ENCODE results near the gene HMCN1. TPM values are rescaled to one million over a fixed set of nuclear protein-coding genes. Genes with fewer than 3 reads are reported as not detected.

Gene HMCN1
- total and polyA plus RNA-seq, 2 donors (not counting 1 experiment from before 2014, with no cell fraction given), result 6.8 to 21.0 TPM

- H3K9me3 ChIP-seq (ENCODE audit: control insufficient read depth, insufficient read depth, low read depth, low read length), result no peaks in the 10 kb centered on the region
- H3K79me2 ChIP-seq (ENCODE audit: control insufficient read depth, insufficient read depth, low read length), result no peaks in the 10 kb centered on the region
- no peaks in the 10 kb centered on the region for H4K20me1 ChIP-seq (ENCODE audit: control insufficient read depth, extremely low read depth, insufficient read depth, low read length)
- H3K9ac ChIP-seq (ENCODE audit: insufficient read depth, low read length), result no peak overlapping the region
- no peak overlapping the region for H3K27ac ChIP-seq (ENCODE audit: insufficient read depth, low read length)
- H3K4me3 ChIP-seq (replicated peaks in 1 of 4; ENCODE audit: control extremely low read depth in 1 of 4, insufficient read depth in 1 of 4, low read depth in 3 of 4, low read length in 4 of 4), result no peak overlapping the region
- TF ChIP-seq CTCF (conservative IDR thresholded peaks at IDR 0.05 in 1 of 2, IDR thresholded peaks at IDR 0.05 in 1 of 2; ENCODE audit: low read depth in 1 of 2, low read length in 2 of 2), result no peak
- TF ChIP-seq EZH2 (IDR thresholded peaks at IDR 0.05; ENCODE audit: low read length, missing control alignments), result no peak
- H3K4me2 ChIP-seq (ENCODE audit: extremely low read depth, insufficient read depth, low read length), result no peak overlapping the region
- H2AFZ ChIP-seq (ENCODE audit: low read length), result no peak overlapping the region
- H3K4me1 ChIP-seq (ENCODE audit: control insufficient read depth, extremely low read depth, insufficient read depth, low read length), result no peaks in the 10 kb centered on the region
- no peak for DNase-seq (ENCODE audit: low read depth in 2 of 2)
- no peaks in the 10 kb centered on the region for H3K36me3 ChIP-seq (ENCODE audit: control insufficient read depth, insufficient read depth, low read length)
- no peaks in the 10 kb centered on the region for H3K27me3 ChIP-seq (ENCODE audit: control insufficient read depth, insufficient read depth, low read length)
Measured at GRCh38 chr1:186125511-186125910, 391.3 kb downstream of the HMCN1 start.

GRCh38 chr1:186129758-186130157 is 395.6 kb downstream of the HMCN1 start:
- Histone ChIP-seq H3K9ac (ENCODE audit: insufficient read depth, low read length) (no peak overlapping the region), H3K36me3 (ENCODE audit: control insufficient read depth, insufficient read depth, low read length) (no peaks in the 10 kb centered on the region), H3K4me2 (ENCODE audit: extremely low read depth, insufficient read depth, low read length) (no peak overlapping the region)

GRCh38 chr1:186139115-186139514 is 404.9 kb downstream of the HMCN1 start:
- no peaks in the 10 kb centered on the region for H3K36me3 ChIP-seq (ENCODE audit: control insufficient read depth, insufficient read depth, low read length)

More at GRCh38 chr1:186129758-186130157, 395.6 kb downstream of the HMCN1 start:
- Histone ChIP-seq H3K79me2 (ENCODE audit: control insufficient read depth, insufficient read depth, low read length) (no peaks in the 10 kb centered on the region), H2AFZ (ENCODE audit: low read length) (no peak overlapping the region), H4K20me1 (ENCODE audit: control insufficient read depth, extremely low read depth, insufficient read depth, low read length) (no peaks in the 10 kb centered on the region), H3K27ac (ENCODE audit: insufficient read depth, low read length) (no peak overlapping the region), H3K4me3 (replicated peaks in 1 of 4; ENCODE audit: control extremely low read depth in 1 of 4, insufficient read depth in 1 of 4, low read depth in 3 of 4, low read length in 4 of 4) (no peak overlapping the region), H3K9me3 (ENCODE audit: control insufficient read depth, insufficient read depth, low read depth, low read length) (no peaks in the 10 kb centered on the region), H3K4me1 (ENCODE audit: control insufficient read depth, extremely low read depth, insufficient read depth, low read length) (no peaks in the 10 kb centered on the region), H3K27me3 (ENCODE audit: control insufficient read depth, insufficient read depth, low read length) (no peaks in the 10 kb centered on the region)
- no peak for DNase-seq (ENCODE audit: low read depth in 2 of 2)
- TF ChIP-seq EZH2 (IDR thresholded peaks at IDR 0.05; ENCODE audit: low read length, missing control alignments) (no peak), CTCF (conservative IDR thresholded peaks at IDR 0.05 in 1 of 2, IDR thresholded peaks at IDR 0.05 in 1 of 2; ENCODE audit: low read depth in 1 of 2, low read length in 2 of 2) (no peak)

More at GRCh38 chr1:186139115-186139514, 404.9 kb downstream of the HMCN1 start:
- Histone ChIP-seq H3K79me2 (ENCODE audit: control insufficient read depth, insufficient read depth, low read length) (no peaks in the 10 kb centered on the region), H3K9ac (ENCODE audit: insufficient read depth, low read length) (no peak overlapping the region), H3K27ac (ENCODE audit: insufficient read depth, low read length) (no peak overlapping the region), H3K27me3 (ENCODE audit: control insufficient read depth, insufficient read depth, low read length) (no peaks in the 10 kb centered on the region), H4K20me1 (ENCODE audit: control insufficient read depth, extremely low read depth, insufficient read depth, low read length) (no peaks in the 10 kb centered on the region), H2AFZ (ENCODE audit: low read length) (no peak overlapping the region), H3K4me1 (ENCODE audit: control insufficient read depth, extremely low read depth, insufficient read depth, low read length) (peaks cover 2% of the 10 kb centered on the region), H3K4me2 (ENCODE audit: extremely low read depth, insufficient read depth, low read length) (no peak overlapping the region), H3K4me3 (replicated peaks in 1 of 4; ENCODE audit: control extremely low read depth in 1 of 4, insufficient read depth in 1 of 4, low read depth in 3 of 4, low read length in 4 of 4) (no peak overlapping the region), H3K9me3 (ENCODE audit: control insufficient read depth, insufficient read depth, low read depth, low read length) (no peaks in the 10 kb centered on the region)
- no peak for DNase-seq (ENCODE audit: low read depth in 2 of 2)
- TF ChIP-seq EZH2 (IDR thresholded peaks at IDR 0.05; ENCODE audit: low read length, missing control alignments), result no peak
- TF ChIP-seq CTCF (conservative IDR thresholded peaks at IDR 0.05 in 1 of 2, IDR thresholded peaks at IDR 0.05 in 1 of 2; ENCODE audit: low read depth in 1 of 2, low read length in 2 of 2), result no peak
